Measurements from ENCODE around the gene HSD17B2.
"Not testable (repeated sequence)": the region's sequence is repeated elsewhere in the genome, so short reads cannot be mapped to it uniquely, and the experiment has no call there.

Gene HSD17B2

GRCh38 chr16:82136956-82137821, 102.1 kb downstream of the HSD17B2 start:
- no peak for DNase-seq

DNA sequence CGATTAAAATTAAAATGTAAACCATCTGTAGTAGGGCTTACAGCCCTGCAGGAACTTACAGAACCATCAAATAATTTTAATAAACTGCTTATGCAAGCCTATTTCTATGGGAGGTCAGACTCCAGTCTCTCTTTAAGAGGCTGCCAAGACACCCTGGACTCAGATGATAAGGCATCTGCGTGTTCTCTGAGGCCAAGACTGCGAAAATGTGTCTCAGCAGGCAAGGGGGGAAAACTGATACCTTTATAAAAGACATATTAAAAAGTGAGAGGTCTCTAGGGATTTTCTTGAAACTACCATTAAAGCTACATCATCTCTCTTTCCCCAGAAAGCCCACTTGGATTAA, 102.7 kb downstream of the HSD17B2 start:
- DNase-seq: no peak

DNA sequence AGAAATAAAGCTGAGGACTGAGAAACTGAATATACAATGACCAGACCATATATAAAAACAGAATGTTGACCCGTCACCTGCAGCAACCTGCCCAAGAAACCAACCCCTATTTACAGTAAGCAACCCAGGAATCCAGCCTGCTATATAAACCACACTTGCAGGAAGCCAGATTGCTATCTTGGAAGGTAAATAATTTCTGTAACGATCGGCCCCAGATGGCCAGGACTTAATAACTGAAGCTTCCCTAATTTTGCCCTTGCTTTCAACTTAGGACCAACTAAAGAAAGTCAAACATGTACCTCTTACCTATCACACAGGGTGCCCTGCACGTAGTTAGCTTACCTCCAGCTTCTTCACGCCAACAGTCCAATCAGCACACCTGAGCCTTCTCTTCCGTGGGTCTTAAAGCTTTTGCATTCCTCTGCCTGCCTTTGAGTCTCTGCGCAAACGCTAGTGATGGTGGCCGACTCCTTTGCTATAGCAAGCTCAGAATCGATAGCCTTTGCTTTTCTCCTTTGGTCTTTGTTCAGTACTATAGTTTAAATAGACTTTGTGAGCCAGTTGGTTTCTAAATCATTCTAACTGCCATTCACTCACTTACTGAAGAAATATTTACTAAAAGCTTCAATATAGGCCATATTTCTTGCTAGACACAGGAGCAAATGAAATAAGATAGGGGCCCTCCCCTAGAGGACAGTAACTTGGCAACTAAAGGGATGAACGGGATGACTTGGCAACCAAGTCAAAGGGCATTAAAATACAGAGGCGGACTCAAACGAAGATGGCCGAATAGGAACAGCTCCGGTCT, 103.6 kb downstream of the HSD17B2 start:
- DNase-seq: no peak

DNA sequence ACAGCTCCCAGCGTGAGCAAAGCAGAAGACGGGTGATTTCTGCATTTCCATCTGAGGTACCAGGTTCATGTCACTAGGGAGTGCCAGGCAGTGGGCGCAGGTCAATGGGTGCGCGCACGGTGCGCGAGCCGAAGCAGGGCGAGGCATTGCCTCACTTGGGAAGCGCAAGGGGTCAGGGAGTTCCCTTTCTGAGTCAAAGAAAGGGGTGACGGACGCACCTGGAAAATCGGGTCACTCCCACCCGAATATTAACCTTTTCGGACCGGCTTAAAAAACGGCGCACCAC, 104.2 kb downstream of the HSD17B2 start:
- not testable (repeated sequence) for DNase-seq

GRCh38 chr16:82146556-82146955, 111.5 kb downstream of the HSD17B2 start:
- no peak for DNase-seq

DNA sequence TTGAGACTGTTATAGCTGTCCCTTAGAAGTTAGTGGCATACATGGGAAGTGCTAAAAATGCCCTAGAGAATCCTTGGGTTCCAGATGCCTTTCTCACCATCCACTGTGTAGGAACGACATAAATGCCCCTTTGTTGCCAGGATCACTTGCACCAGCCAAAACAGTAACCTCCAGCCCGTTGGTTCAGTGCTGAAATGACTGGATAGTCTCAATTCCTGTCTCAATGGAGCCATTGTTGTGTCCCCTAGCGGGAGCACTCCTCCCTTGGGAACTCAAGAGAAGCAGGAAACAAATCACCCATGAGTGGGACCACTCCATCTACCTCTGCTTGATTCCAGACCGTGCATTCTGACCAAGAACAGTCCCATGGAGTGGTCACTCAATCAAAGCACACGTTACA, 111.9 kb downstream of the HSD17B2 start:
- no peak for DNase-seq

GRCh38 chr16:82147546-82147945, 112.5 kb downstream of the HSD17B2 start:
- DNase-seq: no peak

Data from left hindlimb (tissue), 1 donor.